CD14-positive monocyte (primary cell): ENCODE results near the gene ANAPC10. TPM values are rescaled to one million over a fixed set of nuclear protein-coding genes. Genes with fewer than 3 reads are reported as not detected.

Experiments
- DNase-seq, 3 donors: peaks; one replicate each; pipeline ENCODE4 v3.0.0-alpha.2; 2011 to 2022
- H2AFZ ChIP-seq: 2 replicates; pipeline ENCODE4 v1.6.0; 2012; ENCODE audit warnings: mild to moderate bottlenecking, low read depth, low read length, inconsistent platforms; ENCODE audit not compliant: insufficient read depth, poor library complexity, severe bottlenecking
- H3K27ac ChIP-seq, 2 donors: 1 replicate in 1 of 2; 2 replicates in 1 of 2; pipeline ENCODE4 v1.5.1; 2012 to 2013; ENCODE audit warnings: low read length in 2 of 2, control low read depth in 1 of 2, inconsistent platforms in 1 of 2, low read depth in 1 of 2, mild to moderate bottlenecking in 1 of 2
- H3K27me3 ChIP-seq, 2 donors: one replicate each; pipeline versions ENCODE4 v1.6.0 to v1.6.1; 2011 to 2013; ENCODE audit warnings: low read length in 2 of 2; ENCODE audit not compliant: control insufficient read depth in 2 of 2, insufficient read depth in 2 of 2
- H3K36me3 ChIP-seq, 2 donors: replicated peaks in 1 of 2; 1 replicate in 1 of 2; 2 replicates in 1 of 2; pipeline versions ENCODE4 v1.5.1 to v1.6.1; 2012 to 2013; ENCODE audit warnings: low read length in 2 of 2, control low read depth in 1 of 2, inconsistent platforms in 1 of 2, mild to moderate bottlenecking in 1 of 2; ENCODE audit not compliant: insufficient read depth in 2 of 2, control insufficient read depth in 1 of 2
- H3K4me1 ChIP-seq, 2 donors: 1 replicate in 1 of 2; 2 replicates in 1 of 2; pipeline versions ENCODE4 v1.5.1 to v1.6.1; 2012 to 2013; ENCODE audit warnings: low read length in 2 of 2, control low read depth in 1 of 2, inconsistent platforms in 1 of 2, mild to moderate bottlenecking in 1 of 2, moderate library complexity in 1 of 2; ENCODE audit not compliant: insufficient read depth in 2 of 2, control insufficient read depth in 1 of 2
- H3K4me2 ChIP-seq: replicated peaks from 2 replicates; pipeline ENCODE3; 2012; ENCODE audit warnings: low read length, moderate library complexity, mild to moderate bottlenecking; ENCODE audit not compliant: poor library complexity, severe bottlenecking; ENCODE audit errors: extremely low read depth
- H3K4me3 ChIP-seq, 3 experiments: fragments of 200-600 bp in 1 of 3; sonication (generic) in 1 of 3; replicated peaks in 1 of 3; 1 replicate in 2 of 3; 2 replicates in 1 of 3; pipeline ENCODE4 v1.5.1; 2011 to 2013; ENCODE audit warnings: low read length in 3 of 3, mild to moderate bottlenecking in 3 of 3, control low read depth in 2 of 3, low read depth in 2 of 3, inconsistent platforms in 1 of 3, moderate library complexity in 1 of 3
- H3K79me2 ChIP-seq: 2 replicates; pipeline ENCODE4 v1.6.0; 2012; ENCODE audit warnings: mild to moderate bottlenecking, control low read depth, inconsistent platforms, low read length, moderate library complexity; ENCODE audit not compliant: insufficient read depth
- H3K9ac ChIP-seq: 2 replicates; pipeline ENCODE4 v1.6.0; 2017; ENCODE audit warnings: low read length, mild to moderate bottlenecking; ENCODE audit not compliant: insufficient read depth, poor library complexity, severe bottlenecking
- H3K9me3 ChIP-seq, 2 donors: replicated peaks in 1 of 2; 1 replicate in 1 of 2; 2 replicates in 1 of 2; pipeline versions ENCODE4 v1.5.1 to v1.6.1; 2012 to 2013; ENCODE audit warnings: low read length in 2 of 2, control low read depth in 1 of 2; ENCODE audit not compliant: control insufficient read depth in 1 of 2, insufficient read depth in 1 of 2
- H4K20me1 ChIP-seq: 2 replicates; pipeline ENCODE4 v1.6.0; 2012; ENCODE audit warnings: mild to moderate bottlenecking, low read length, control low read depth, moderate library complexity; ENCODE audit not compliant: insufficient read depth
- H3K27ac Mint-ChIP-seq, 7 donors: one replicate each; pipeline ENCODE4 v1.8.0; 2020; ENCODE audit warnings: mild to moderate bottlenecking in 7 of 7, mixed read lengths in 7 of 7, moderate library complexity in 6 of 7, inconsistent platforms in 2 of 7
- H3K27me3 Mint-ChIP-seq, 3 donors: one replicate each; pipeline ENCODE4 v1.8.0; 2021 to 2022; ENCODE audit warnings: low read depth in 3 of 3, mild to moderate bottlenecking in 3 of 3, mixed read lengths in 3 of 3, moderate library complexity in 3 of 3, inconsistent platforms in 1 of 3
- H3K36me3 Mint-ChIP-seq, 2 donors: one replicate each; pipeline ENCODE4 v1.8.0; 2020; ENCODE audit warnings: mixed read lengths in 2 of 2, inconsistent platforms in 1 of 2, mild to moderate bottlenecking in 1 of 2
- H3K4me1 Mint-ChIP-seq: one replicate; pipeline ENCODE4 v1.8.0; 2020; ENCODE audit warnings: mild to moderate bottlenecking, mixed read lengths
- H3K4me3 Mint-ChIP-seq, 2 donors: one replicate each; pipeline ENCODE4 v1.8.0; 2020; ENCODE audit warnings: mild to moderate bottlenecking in 2 of 2, mixed read lengths in 2 of 2, moderate library complexity in 1 of 2
- H3K9me3 Mint-ChIP-seq, 7 donors: one replicate each; pipeline ENCODE4 v1.8.0; 2020 to 2022; ENCODE audit warnings: mixed read lengths in 7 of 7, mild to moderate bottlenecking in 6 of 7, moderate library complexity in 6 of 7, inconsistent platforms in 2 of 7
- CTCF ChIP-seq: fragments of 200-600 bp; IDR thresholded peaks from one replicate; pipeline ENCODE4 v1.8.0; 2022; ENCODE audit warnings: antibody characterized with exemption, mild to moderate bottlenecking
- WGBS: methylation state at CpG from one replicate; pipeline ENCODE4 v1.1.5; 2013; ENCODE audit warnings: missing lambda C conversion rate; ENCODE audit not compliant: insufficient coverage; 5-methylcytosine and 5-hydroxymethylcytosine counted together
- intact Hi-C, 2 donors: fragments of 100-400 bp; cut with micrococcal nuclease; formaldehyde crosslinking; loops; one replicate each; pipeline versions ENCODE4 v1.15.0 to v1.15.1; 2023
- polyA plus RNA-seq, 3 donors: library from polyadenylated mRNA; depleted of rRNA in 1 of 3; unstranded in 2 of 3; stranded (reverse) in 1 of 3; fragments of 300-500 nt in 2 of 3; fragments of >200 nt in 1 of 3; fragmentation: Illumina TruSeq in 2 of 3; gene quantifications; 1 replicate in 2 of 3; 2 replicates in 1 of 3; pipeline ENCODE4 v1.2.3, GENCODE V29; 2012 to 2021

ANAPC10 gene
- polyA plus RNA-seq, 3 donors = 11.1 to 25.4 (median 21.3) TPM

DNA sequence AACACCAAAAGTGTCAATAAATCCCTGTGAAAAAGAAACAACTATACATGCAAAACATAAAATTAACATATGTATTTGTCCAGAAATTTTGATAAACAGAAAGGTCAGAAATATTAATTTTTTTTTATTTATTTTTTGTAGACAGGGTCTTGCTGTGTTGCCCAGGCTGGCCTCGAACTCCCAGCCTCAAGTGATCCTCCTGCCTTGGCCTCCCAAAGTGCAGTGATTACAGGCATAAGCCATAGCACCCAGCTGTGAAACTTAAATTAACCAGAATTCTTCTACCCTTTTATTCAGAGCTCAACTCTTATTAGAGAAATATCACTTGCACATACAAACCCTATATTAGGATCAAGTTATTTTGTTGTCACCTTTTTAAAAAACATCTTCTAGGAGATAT is 16.2 kb downstream of the ANAPC10 start:
- no peak overlapping the region for H3K27ac Mint-ChIP-seq
- Histone ChIP-seq H3K4me3 (no peak overlapping the region), H3K4me2 (no peak overlapping the region), H3K4me1 (no peaks in the 10 kb centered on the region), H3K27me3 (no peaks in the 10 kb centered on the region), H4K20me1 (no peaks in the 10 kb centered on the region), H2AFZ (no peak overlapping the region), H3K79me2 (peaks cover 38% of the 10 kb centered on the region), H3K36me3 (peaks cover 17 to 56% of the 10 kb centered on the region in 2 donors), H3K27ac (no peak overlapping the region), H3K9me3 (no peaks in the 10 kb centered on the region), H3K9ac (no peak overlapping the region)
- no peak for DNase-seq
- intact Hi-C loops = no loop called here
- H3K9me3 Mint-ChIP-seq = peaks cover 0 to 9% (median 3%) of the 10 kb centered on the region in 7 donors
- no peak overlapping the region for H3K4me3 Mint-ChIP-seq
- H3K27me3 Mint-ChIP-seq = no peaks in the 10 kb centered on the region
- H3K4me1 Mint-ChIP-seq = no peaks in the 10 kb centered on the region
- no peak for TF ChIP-seq CTCF
- 100% methylated on average over 1 of the region's 1 CpG for WGBS
- H3K36me3 Mint-ChIP-seq = peaks cover 49 to 65% of the 10 kb centered on the region in 2 donors

DNA sequence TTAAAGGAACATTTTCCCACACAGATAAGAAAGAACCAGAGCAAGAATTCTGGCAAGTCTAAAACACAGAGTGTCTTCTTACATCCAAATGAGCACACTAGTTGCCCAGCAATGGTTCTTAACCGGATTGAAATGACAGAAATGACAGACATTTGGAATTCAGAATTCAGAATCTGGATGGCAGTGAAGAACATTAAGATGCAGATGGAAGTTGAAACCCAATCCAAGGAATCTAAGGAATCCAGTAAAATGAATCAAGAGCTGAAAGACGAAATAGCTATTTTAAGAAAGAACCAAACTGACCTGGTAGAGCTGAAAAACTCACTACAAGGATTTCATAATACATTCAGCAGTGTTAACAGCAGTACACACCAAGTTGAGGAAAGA is 21.5 kb downstream of the ANAPC10 start:
- H3K36me3 Mint-ChIP-seq = peaks cover 51 to 54% of the 10 kb centered on the region in 2 donors
- no peak overlapping the region for H3K4me2 ChIP-seq
- H3K27ac Mint-ChIP-seq = peak overlapping the region in 1 of 7 donors; percentile 55
- peaks cover 15% of the 10 kb centered on the region for H3K79me2 ChIP-seq
- no peak overlapping the region for H3K4me3 ChIP-seq
- no peaks in the 10 kb centered on the region for H3K27me3 ChIP-seq
- H3K4me1 Mint-ChIP-seq = no peaks in the 10 kb centered on the region
- no peaks in the 10 kb centered on the region for H3K9me3 ChIP-seq
- H3K9me3 Mint-ChIP-seq = peaks cover 0 to 9% (median 3%) of the 10 kb centered on the region in 7 donors
- no peak overlapping the region for H3K9ac ChIP-seq
- no peaks in the 10 kb centered on the region for H3K4me1 ChIP-seq
- no peak overlapping the region for H3K27ac ChIP-seq
- no peaks in the 10 kb centered on the region for H4K20me1 ChIP-seq
- intact Hi-C loops = no loop called here
- no peak for TF ChIP-seq CTCF
- peaks cover 18 to 43% of the 10 kb centered on the region in 2 donors for H3K36me3 ChIP-seq
- DNase-seq = no peak
- WGBS = 100% methylated on average over 1 of the region's 2 CpGs
- H2AFZ ChIP-seq = no peak overlapping the region
- H3K4me3 Mint-ChIP-seq = no peak overlapping the region
- H3K27me3 Mint-ChIP-seq = no peaks in the 10 kb centered on the region
